Caco-2 (cell line): ENCODE data around the gene PCBP3. TPM values are rescaled to one million over a fixed set of nuclear protein-coding genes. Genes with fewer than 3 reads are reported as not detected.

Experiments
- BruUV-seq: library from RNA; stranded (reverse); fragments of 400-500 nt; replicated peaks from 2 replicates; lab custom pipeline; 2021; lab: Mats Ljungman, UMichigan
- CTCF ChIA-PET: fragments of 300-600 bp; sonication (Branson Sonifier 250); formaldehyde crosslinking; loops from one replicate; lab custom pipeline; 2022; ENCODE audit warnings: antibody characterized with exemption; lab: Charles Lee
- POLR2A ChIA-PET: fragments of 300-600 bp; sonication (Branson Sonifier 250); formaldehyde crosslinking; loops from one replicate; lab custom pipeline; 2022; ENCODE audit warnings: antibody characterized with exemption; lab: Charles Lee
- DNase-seq, 2 experiments: peaks; one replicate each; pipeline versions ENCODE4 v3.0.0 to v3.0.0-alpha.2; 2020 to 2022
- H3K27me3 ChIP-seq: replicated peaks from 2 replicates; pipeline ENCODE4 v1.6.0; 2011; ENCODE audit warnings: low read length; ENCODE audit not compliant: control insufficient read depth, insufficient read depth
- H3K36me3 ChIP-seq: 2 replicates; pipeline ENCODE4 v1.5.1; 2011; ENCODE audit warnings: low read length; ENCODE audit not compliant: control insufficient read depth, insufficient read depth
- H3K4me1 ChIP-seq: fragments of 250-450 bp; sonication (Bioruptor Pico); 2 replicates; pipeline ENCODE4 v1.5.1; 2020; ENCODE audit warnings: mild to moderate bottlenecking
- H3K4me3 ChIP-seq: 2 replicates; pipeline ENCODE4 v1.5.1; 2011; ENCODE audit warnings: low read depth, mild to moderate bottlenecking, control low read depth, low read length
- H3K9me3 ChIP-seq: fragments of 250-450 bp; sonication (Bioruptor Pico); 2 replicates; pipeline ENCODE4 v1.5.1; 2020; ENCODE audit warnings: mild to moderate bottlenecking, moderate library complexity
- H3K27ac Mint-ChIP-seq: one replicate; pipeline ENCODE4 v1.8.0; 2022; ENCODE audit warnings: mixed read lengths; ENCODE audit not compliant: unreplicated experiment
- H3K27me3 Mint-ChIP-seq: one replicate; pipeline ENCODE4 v1.8.0; 2022; ENCODE audit warnings: mixed read lengths; ENCODE audit not compliant: insufficient read depth, unreplicated experiment
- H3K36me3 Mint-ChIP-seq: one replicate; pipeline ENCODE4 v1.8.0; 2022; ENCODE audit warnings: mild to moderate bottlenecking, mixed read lengths; ENCODE audit not compliant: insufficient read depth, unreplicated experiment
- H3K4me1 Mint-ChIP-seq: one replicate; pipeline ENCODE4 v1.8.0; 2022; ENCODE audit warnings: low read depth, mixed read lengths; ENCODE audit not compliant: unreplicated experiment
- H3K4me3 Mint-ChIP-seq: one replicate; pipeline ENCODE4 v1.8.0; 2022; ENCODE audit warnings: mild to moderate bottlenecking, moderate library complexity, mixed read lengths; ENCODE audit not compliant: unreplicated experiment
- H3K9me3 Mint-ChIP-seq: one replicate; pipeline ENCODE4 v1.8.0; 2022; ENCODE audit warnings: mixed read lengths; ENCODE audit not compliant: unreplicated experiment
- intact Hi-C: fragments of 100-400 bp; cut with micrococcal nuclease; formaldehyde crosslinking; loops from one replicate; pipeline ENCODE4 v1.10.0; 2022; ENCODE audit not compliant: unreplicated experiment
- total RNA-seq: library from RNA; stranded (reverse); gene quantifications from 2 replicates; pipeline ENCODE4 v1.2.3, GENCODE V29; 2022
- TF ChIP-seq, protein P1 (sequence below), 2 experiments: fragments of 200-600 bp in 1 of 2; IDR thresholded peaks; 1 replicate in 1 of 2; 2 replicates in 1 of 2; pipeline versions ENCODE4 v1.5.1 to v1.8.0; 2011 to 2022; ENCODE audit warnings: antibody characterized with exemption in 1 of 2, control low read depth in 1 of 2, inconsistent platforms in 1 of 2, low read depth in 1 of 2, low read length in 1 of 2, mild to moderate bottlenecking in 1 of 2, moderate library complexity in 1 of 2; ENCODE audit not compliant: insufficient read depth in 1 of 2, severe bottlenecking in 1 of 2, unreplicated experiment in 1 of 2

The PCBP3 gene
- total RNA-seq, 1 experiment from 2014 or later, result 0.75 TPM

DNA sequence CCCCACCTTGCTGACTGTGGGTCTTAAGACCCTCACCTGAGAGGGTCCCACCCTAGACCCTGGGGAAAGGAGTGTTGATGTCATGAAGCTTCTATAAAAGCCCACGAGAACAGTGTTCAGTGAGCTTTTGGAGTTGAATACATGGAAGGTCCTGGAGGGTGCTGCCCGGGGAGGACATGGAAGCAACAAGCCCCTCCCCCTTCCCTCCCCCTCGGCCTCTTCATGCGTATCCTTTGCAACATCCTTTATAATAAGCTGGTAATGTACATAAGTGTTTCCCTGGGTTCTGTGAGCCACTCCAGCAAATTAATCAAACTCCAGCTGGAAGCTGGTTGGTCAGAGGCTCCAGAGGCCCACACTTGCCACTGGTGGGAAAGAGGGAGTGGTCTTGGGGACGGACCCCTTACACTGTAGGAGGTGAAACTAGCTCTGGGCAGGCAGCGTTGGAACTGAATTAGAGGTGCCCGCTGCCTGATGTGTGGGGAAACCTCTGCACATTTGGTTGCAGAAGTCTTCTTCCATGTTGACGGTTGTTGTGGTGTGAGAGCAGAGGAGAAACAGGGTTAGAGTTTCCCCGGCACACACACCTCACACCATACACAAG lies 323.4 kb downstream of the PCBP3 start:
- no peak overlapping the region for H3K27ac Mint-ChIP-seq
- Histone ChIP-seq H3K27me3 (no peaks in the 10 kb centered on the region), H3K4me1 (no peaks in the 10 kb centered on the region), H3K9me3 (peaks cover 8% of the 10 kb centered on the region), H3K36me3 (no peaks in the 10 kb centered on the region), H3K4me3 (no peak overlapping the region)
- H3K9me3 Mint-ChIP-seq, result peaks cover 19% of the 10 kb centered on the region
- DNase-seq, result no peak
- CTCF ChIA-PET, result interaction anchor here (0.6 kb wide), 1 partner anchor 216 kb away, joined by 5 read pairs; no protein-coding TSS in a partner anchor
- H3K4me1 Mint-ChIP-seq, result peaks cover 7% of the 10 kb centered on the region
- intact Hi-C loops, result no loop called here
- no peaks in the 10 kb centered on the region for H3K27me3 Mint-ChIP-seq
- POLR2A ChIA-PET, result no interaction called here
- no TSS peak for BruUV-seq
- no peak overlapping the region for H3K4me3 Mint-ChIP-seq
- no peaks in the 10 kb centered on the region for H3K36me3 Mint-ChIP-seq
- TF ChIP-seq, protein P1, sequence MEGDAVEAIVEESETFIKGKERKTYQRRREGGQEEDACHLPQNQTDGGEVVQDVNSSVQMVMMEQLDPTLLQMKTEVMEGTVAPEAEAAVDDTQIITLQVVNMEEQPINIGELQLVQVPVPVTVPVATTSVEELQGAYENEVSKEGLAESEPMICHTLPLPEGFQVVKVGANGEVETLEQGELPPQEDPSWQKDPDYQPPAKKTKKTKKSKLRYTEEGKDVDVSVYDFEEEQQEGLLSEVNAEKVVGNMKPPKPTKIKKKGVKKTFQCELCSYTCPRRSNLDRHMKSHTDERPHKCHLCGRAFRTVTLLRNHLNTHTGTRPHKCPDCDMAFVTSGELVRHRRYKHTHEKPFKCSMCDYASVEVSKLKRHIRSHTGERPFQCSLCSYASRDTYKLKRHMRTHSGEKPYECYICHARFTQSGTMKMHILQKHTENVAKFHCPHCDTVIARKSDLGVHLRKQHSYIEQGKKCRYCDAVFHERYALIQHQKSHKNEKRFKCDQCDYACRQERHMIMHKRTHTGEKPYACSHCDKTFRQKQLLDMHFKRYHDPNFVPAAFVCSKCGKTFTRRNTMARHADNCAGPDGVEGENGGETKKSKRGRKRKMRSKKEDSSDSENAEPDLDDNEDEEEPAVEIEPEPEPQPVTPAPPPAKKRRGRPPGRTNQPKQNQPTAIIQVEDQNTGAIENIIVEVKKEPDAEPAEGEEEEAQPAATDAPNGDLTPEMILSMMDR (IDR thresholded peaks at IDR 0.05; ENCODE audit: insufficient read depth in 1 of 2, low read depth in 1 of 2, low read length in 1 of 2, severe bottlenecking in 1 of 2, unreplicated experiment in 1 of 2), result no peak

DNA sequence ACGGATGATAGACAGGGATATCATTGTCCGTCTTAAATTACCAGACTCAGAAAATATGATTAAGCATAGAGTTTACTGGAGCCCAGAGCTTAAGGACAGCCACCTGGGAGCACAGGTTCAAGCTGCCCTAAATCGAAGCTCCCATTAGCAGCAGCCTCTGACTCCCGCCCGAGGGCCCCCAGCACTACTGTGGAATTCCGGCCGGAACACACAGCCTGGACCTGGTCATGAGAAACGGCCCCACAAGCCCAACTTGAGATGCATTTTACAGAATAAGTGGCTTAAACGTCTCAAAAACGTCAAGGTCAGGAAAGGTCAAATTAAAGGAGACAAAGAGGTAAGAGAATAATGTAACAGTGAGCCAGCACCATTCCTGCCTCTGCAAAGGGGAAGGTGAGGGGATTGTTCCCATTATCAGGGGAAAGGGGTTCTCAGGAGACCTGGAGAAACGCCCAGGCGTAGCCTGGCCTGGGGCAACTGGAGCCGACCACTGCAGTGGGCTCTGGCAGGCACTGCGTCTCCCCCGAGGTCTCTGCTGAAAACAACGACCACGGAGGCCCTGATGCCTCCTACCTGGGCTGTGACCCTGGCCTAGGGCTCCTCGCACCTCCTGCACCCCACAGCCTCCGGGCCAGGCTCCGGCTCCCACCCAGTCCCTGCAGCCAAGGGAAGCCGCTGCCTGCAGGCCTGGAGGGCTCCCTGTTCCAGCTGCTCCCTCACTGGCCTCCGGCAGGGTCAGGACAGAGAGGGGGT lies 326.6 kb downstream of the PCBP3 start:
- BruUV-seq, result no TSS peak
- POLR2A ChIA-PET, result no interaction called here

More for the DNA sequence above, 326.6 kb downstream of the PCBP3 start:
- H3K27ac Mint-ChIP-seq, result no peak overlapping the region
- TF ChIP-seq, protein P1 (IDR thresholded peaks at IDR 0.05; ENCODE audit: insufficient read depth in 1 of 2, low read depth in 1 of 2, low read length in 1 of 2, severe bottlenecking in 1 of 2, unreplicated experiment in 1 of 2), result no peak
- peaks cover 7% of the 10 kb centered on the region for H3K4me1 Mint-ChIP-seq
- Histone ChIP-seq H3K36me3 (no peaks in the 10 kb centered on the region), H3K9me3 (peaks cover 2% of the 10 kb centered on the region; the same call in 1 of the 2 replicates), H3K27me3 (no peaks in the 10 kb centered on the region; the same call in 1 of the 2 replicates), H3K4me3 (no peak overlapping the region), H3K4me1 (peaks cover 10% of the 10 kb centered on the region)
- CTCF ChIA-PET, result interaction anchor here (0.6 to 1.3 kb wide), 3 partner anchors 151 to 316 kb away, joined by 3 to 4 read pairs (median 3); partner anchors contain the start of genes MCM3AP and YBEY
- H3K27me3 Mint-ChIP-seq, result no peaks in the 10 kb centered on the region
- no peak overlapping the region for H3K4me3 Mint-ChIP-seq
- no peak for DNase-seq
- intact Hi-C loops, result loop anchor here (5.0 to 10.0 kb wide), 3 partner anchors 55 to 172 kb away; partner anchors contain the start of gene COL6A2
- no peaks in the 10 kb centered on the region for H3K36me3 Mint-ChIP-seq
- no peaks in the 10 kb centered on the region for H3K9me3 Mint-ChIP-seq
